Neural cell (in vitro differentiated cells): ENCODE measurements around the gene AIFM1. TPM values are rescaled to one million over a fixed set of nuclear protein-coding genes. Genes with fewer than 3 reads are reported as not detected.

Experiments
- H2AFZ ChIP-seq: fragments of 200-600, 300-800 bp; sonication (generic), shearing (Covaris generic); 2 replicates; pipeline ENCODE4 v1.6.0; 2014; ENCODE audit warnings: low read depth, mild to moderate bottlenecking, antibody characterized with exemption, low read length, moderate library complexity
- H3F3A ChIP-seq: fragments of 200-600 bp; shearing (Covaris generic); 2 replicates; pipeline ENCODE4 v1.6.1; 2016; ENCODE audit warnings: mild to moderate bottlenecking, moderate library complexity, mixed read lengths, antibody characterized with exemption, low read length; ENCODE audit not compliant: insufficient read depth, poor library complexity, severe bottlenecking
- H3K27ac ChIP-seq: fragments of 200-600, 300-800 bp; sonication (generic), shearing (Covaris generic); 2 replicates; pipeline ENCODE4 v1.5.1; 2014; ENCODE audit warnings: mild to moderate bottlenecking, low read length, moderate library complexity
- H3K27me3 ChIP-seq: fragments of 300-800, 200-600 bp; sonication (generic), shearing (Covaris generic); 2 replicates; pipeline ENCODE4 v1.6.0; 2014; ENCODE audit warnings: mild to moderate bottlenecking, low read depth, low read length, moderate library complexity; ENCODE audit not compliant: insufficient read depth
- H3K36me3 ChIP-seq: fragments of 300-800, 200-600 bp; sonication (generic), shearing (Covaris generic); 2 replicates; pipeline ENCODE4 v1.5.1; 2014; ENCODE audit warnings: mild to moderate bottlenecking, antibody characterized with exemption, low read length, moderate library complexity; ENCODE audit not compliant: insufficient read depth
- H3K4me2 ChIP-seq: fragments of 300-800, 200-600 bp; sonication (generic), shearing (Covaris generic); 2 replicates; pipeline ENCODE4 v1.6.0; 2014; ENCODE audit warnings: mild to moderate bottlenecking, low read length
- H3K4me3 ChIP-seq: fragments of 300-800, 200-600 bp; sonication (generic), shearing (Covaris generic); 2 replicates; pipeline ENCODE4 v1.5.1; 2014; ENCODE audit warnings: mild to moderate bottlenecking, low read length, moderate library complexity
- H3K79me2 ChIP-seq: fragments of 200-600 bp; shearing (Covaris generic); replicated peaks from 2 replicates; pipeline ENCODE4 v1.6.0; 2014; ENCODE audit warnings: mild to moderate bottlenecking, low read length, moderate library complexity; ENCODE audit not compliant: insufficient read depth
- H3K9ac ChIP-seq: fragments of 300-800, 200-600 bp; sonication (generic), shearing (Covaris generic); 2 replicates; pipeline ENCODE4 v1.6.1; 2016; ENCODE audit warnings: mild to moderate bottlenecking, low read length, mixed read lengths
- H3K9me2 ChIP-seq: fragments of 200-600 bp; shearing (Covaris generic); 2 replicates; pipeline ENCODE4 v1.6.1; 2016; ENCODE audit warnings: mild to moderate bottlenecking, low read length, mixed read lengths; ENCODE audit not compliant: insufficient read depth
- H3K9me3 ChIP-seq: fragments of 200-600, 300-800 bp; sonication (generic), shearing (Covaris generic); 2 replicates; pipeline ENCODE4 v1.6.1; 2016; ENCODE audit warnings: mild to moderate bottlenecking, mixed run types, low read length, moderate library complexity, mixed read lengths
- H4K20me1 ChIP-seq: fragments of 200-600 bp; shearing (Covaris generic); 2 replicates; pipeline ENCODE4 v1.6.1; 2016; ENCODE audit warnings: mild to moderate bottlenecking, mixed run types; ENCODE audit not compliant: insufficient read depth
- CTCF ChIP-seq: fragments of 450-650 bp; IDR thresholded peaks from 2 replicates; pipeline ENCODE4 v1.5.1; 2014; ENCODE audit warnings: antibody characterized with exemption, mild to moderate bottlenecking, moderate library complexity; ENCODE audit not compliant: poor library complexity, severe bottlenecking
- EP300 ChIP-seq: fragments of 450-650 bp; conservative IDR thresholded peaks from 2 replicates; pipeline ENCODE4 v1.6.1; 2014; ENCODE audit warnings: antibody characterized with exemption, mild to moderate bottlenecking, moderate library complexity; ENCODE audit not compliant: poor library complexity, severe bottlenecking
- EZH2 ChIP-seq: fragments of 200-600, 300-800 bp; shearing (Covaris generic), sonication (generic); IDR thresholded peaks from 2 replicates; pipeline ENCODE4 v1.6.1; 2014; ENCODE audit warnings: antibody characterized with exemption, low read length, borderline replicate concordance, mild to moderate bottlenecking; ENCODE audit not compliant: insufficient read depth, poor library complexity, severe bottlenecking
- MXI1 ChIP-seq: fragments of 450-650 bp; conservative IDR thresholded peaks from 2 replicates; pipeline ENCODE4 v1.6.1; 2014; ENCODE audit warnings: antibody characterized with exemption, mild to moderate bottlenecking; ENCODE audit not compliant: poor library complexity, severe bottlenecking
- POLR2AphosphoS5 ChIP-seq: IDR thresholded peaks from 2 replicates; pipeline ENCODE4 v1.6.1; 2012
- RAD21 ChIP-seq: fragments of 450-650 bp; conservative IDR thresholded peaks from 2 replicates; pipeline ENCODE4 v1.6.1; 2014; ENCODE audit warnings: antibody characterized with exemption, mild to moderate bottlenecking, moderate library complexity
- REST ChIP-seq: IDR thresholded peaks from 2 replicates; pipeline ENCODE4 v1.6.1; 2012; ENCODE audit warnings: borderline replicate concordance
- SMC3 ChIP-seq: fragments of 450-650 bp; conservative IDR thresholded peaks from 2 replicates; pipeline ENCODE4 v1.6.1; 2014; ENCODE audit warnings: antibody characterized with exemption, mild to moderate bottlenecking, moderate library complexity; ENCODE audit not compliant: poor library complexity
- TAF1 ChIP-seq: IDR thresholded peaks from 2 replicates; pipeline ENCODE4 v1.6.1; 2012; ENCODE audit warnings: low read depth
- polyA plus RNA-seq: library from polyadenylated mRNA; depleted of rRNA; stranded (reverse); fragments of >200 nt; gene quantifications from 2 replicates; pipeline ENCODE4 v1.2.3, GENCODE V29; 2014

Gene AIFM1
- polyA plus RNA-seq, 1 donor from 2014 or later, result 24.3 TPM

- TF ChIP-seq TAF1 (no peak), MXI1 (no peak), EP300 (no peak), RAD21 (no peak), EZH2 (no peak), CTCF (no peak), POLR2AphosphoS5 (no peak), SMC3 (no peak), REST (no peak)
- Histone ChIP-seq H3K4me2 (no peak overlapping the region), H2AFZ (no peak overlapping the region), H3K9ac (no peak overlapping the region), H3K36me3 (no peaks in the 10 kb centered on the region), H3K9me3 (no peaks in the 10 kb centered on the region), H3K27me3 (peaks cover 5% of the 10 kb centered on the region), H3K27ac (no peak overlapping the region), H4K20me1 (no peaks in the 10 kb centered on the region), H3K9me2 (no peaks in the 10 kb centered on the region), H3K79me2 (no peaks in the 10 kb centered on the region), H3F3A (no peaks in the 10 kb centered on the region), H3K4me3 (peak overlapping the region; percentile 59)
Observed at GRCh38 chrX:130120321-130120731, 45.3 kb downstream of the AIFM1 start.

- Histone ChIP-seq H3K79me2 (no peaks in the 10 kb centered on the region), H3K4me2 (no peak overlapping the region), H3K27me3 (peaks cover 5% of the 10 kb centered on the region), H3K36me3 (no peaks in the 10 kb centered on the region), H3K4me3 (no peak overlapping the region), H3K9me3 (no peaks in the 10 kb centered on the region), H3F3A (no peaks in the 10 kb centered on the region), H4K20me1 (no peaks in the 10 kb centered on the region), H3K9ac (no peak overlapping the region), H3K27ac (no peak overlapping the region), H3K9me2 (no peaks in the 10 kb centered on the region), H2AFZ (no peak overlapping the region)
- no peak for TF ChIP-seq CTCF
- no peak for TF ChIP-seq EP300
- no peak for TF ChIP-seq EZH2
- no peak for TF ChIP-seq SMC3
- no peak for TF ChIP-seq REST
- no peak for TF ChIP-seq RAD21
- TF ChIP-seq MXI1, result no peak
- no peak for TF ChIP-seq POLR2AphosphoS5
- TF ChIP-seq TAF1, result no peak
Observed at GRCh38 chrX:130119312-130119898, 46.2 kb downstream of the AIFM1 start.
